Measurements from ENCODE around the gene NTN4. TPM values are rescaled to one million over a fixed set of nuclear protein-coding genes. Genes with fewer than 3 reads are reported as not detected.
"Not testable (repeated sequence)": the region's sequence is repeated elsewhere in the genome, so short reads cannot be mapped to it uniquely, and the experiment has no call there.

Gene NTN4
- polyA plus RNA-seq, 12 donors, result 20.4 to 55.4 (median 50.0) TPM; not detected in 1

DNA sequence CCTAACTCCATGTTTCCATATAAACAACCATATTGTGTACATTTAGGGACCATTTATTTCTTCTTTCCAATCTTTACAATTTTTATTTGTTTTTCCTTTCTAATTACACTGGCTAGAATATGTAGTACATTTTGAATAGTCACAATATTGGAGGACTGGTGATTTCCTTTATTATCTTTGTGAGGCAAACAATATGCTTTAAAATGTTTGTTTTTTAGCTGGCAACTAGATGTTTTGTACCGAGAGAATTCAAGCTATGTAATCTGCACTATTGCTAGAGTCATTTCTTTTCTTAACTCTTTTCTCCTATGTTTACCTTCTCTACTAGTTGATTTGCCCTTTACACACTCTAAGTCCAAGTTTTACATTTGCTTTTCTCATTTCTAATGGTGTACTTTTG is 13.3 kb upstream of the NTN4 start:
- DNase-seq, result no peak

DNA sequence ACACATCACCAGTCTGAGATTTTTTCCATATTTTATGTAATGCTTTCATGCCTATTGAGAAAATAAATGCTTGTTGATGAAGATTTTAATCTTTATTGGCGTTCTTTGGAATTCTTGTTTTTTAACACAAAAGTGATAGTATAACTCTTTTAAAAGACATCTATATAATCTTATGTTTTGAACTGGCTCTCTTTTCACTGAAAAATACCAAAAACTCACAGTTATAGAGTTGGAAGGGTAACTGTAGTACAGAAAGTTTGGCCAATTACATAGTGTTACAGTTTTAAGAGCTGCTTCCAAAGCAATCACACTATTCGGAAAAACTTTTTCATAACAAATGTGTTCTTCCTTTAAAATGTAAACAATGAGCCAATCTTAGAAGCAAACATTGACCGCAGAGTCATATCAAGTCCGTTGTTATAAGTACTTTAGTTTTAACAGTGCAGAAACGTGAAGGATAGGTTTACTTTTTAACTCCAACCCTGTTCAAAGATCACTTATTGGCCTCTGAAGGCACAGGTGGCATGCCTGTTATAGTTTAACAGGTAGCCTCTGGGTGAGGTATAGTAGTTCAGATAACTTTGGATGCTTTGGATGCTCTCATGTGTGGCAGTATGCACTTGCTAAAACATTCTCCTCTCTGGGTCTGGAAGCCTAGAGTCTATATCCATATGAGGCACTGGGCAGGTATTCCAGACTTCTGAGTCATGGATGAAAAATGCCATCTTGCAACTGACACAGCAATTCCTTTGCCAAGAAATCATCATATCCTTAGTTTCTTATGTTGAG is 12.1 kb upstream of the NTN4 start:
- no peak for DNase-seq

DNA sequence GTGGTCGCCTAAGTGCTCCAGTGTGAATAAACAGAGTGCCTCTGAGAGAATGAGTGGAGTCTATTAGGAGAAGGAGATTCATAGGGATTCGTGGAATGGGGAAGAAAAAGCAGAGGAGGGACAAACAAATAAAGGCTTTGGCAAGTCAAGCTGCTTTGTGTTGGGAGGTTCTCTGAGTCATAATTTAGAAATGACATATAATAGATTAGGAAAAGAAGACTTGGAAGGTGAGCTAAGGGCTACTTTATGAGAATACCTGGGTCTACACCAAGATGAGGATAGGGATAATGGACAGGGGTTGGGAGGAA is 6.4 kb upstream of the NTN4 start:
- no peak for DNase-seq

DNA sequence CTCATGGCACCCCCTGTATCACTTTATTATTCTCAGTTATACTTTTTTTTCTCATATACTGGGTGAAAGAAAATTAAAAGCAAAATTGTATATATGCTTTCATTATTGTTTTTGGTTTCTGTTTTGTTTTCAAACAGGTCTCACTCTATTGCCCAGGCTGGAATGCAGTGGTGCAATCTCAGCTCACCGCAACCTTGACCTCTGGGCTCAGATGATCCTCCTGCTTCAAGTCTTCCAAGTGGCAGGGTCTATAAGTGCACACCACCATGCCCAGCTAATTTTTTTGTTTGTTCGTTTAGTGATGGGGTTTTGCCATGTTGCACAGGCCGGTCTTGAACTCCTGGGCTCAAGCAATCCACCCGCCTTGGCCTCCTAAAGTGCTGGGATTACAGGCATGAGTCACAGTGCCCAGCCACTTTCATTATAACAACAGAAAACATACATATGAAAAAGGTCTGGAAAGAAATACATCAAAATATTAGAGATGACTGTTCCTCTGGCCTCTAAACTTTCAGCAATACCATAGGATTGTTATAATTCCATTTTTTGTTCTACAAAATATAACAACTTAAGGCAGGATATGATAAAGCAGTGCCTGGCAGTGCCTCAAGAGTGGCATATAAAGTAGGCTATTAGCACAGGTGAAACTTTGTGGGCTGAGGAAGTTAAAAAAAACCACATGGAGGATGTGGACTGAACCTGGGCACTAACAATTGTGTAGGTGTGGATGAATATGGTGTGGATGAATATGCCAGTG is 5.8 kb upstream of the NTN4 start:
- no peak for DNase-seq

DNA sequence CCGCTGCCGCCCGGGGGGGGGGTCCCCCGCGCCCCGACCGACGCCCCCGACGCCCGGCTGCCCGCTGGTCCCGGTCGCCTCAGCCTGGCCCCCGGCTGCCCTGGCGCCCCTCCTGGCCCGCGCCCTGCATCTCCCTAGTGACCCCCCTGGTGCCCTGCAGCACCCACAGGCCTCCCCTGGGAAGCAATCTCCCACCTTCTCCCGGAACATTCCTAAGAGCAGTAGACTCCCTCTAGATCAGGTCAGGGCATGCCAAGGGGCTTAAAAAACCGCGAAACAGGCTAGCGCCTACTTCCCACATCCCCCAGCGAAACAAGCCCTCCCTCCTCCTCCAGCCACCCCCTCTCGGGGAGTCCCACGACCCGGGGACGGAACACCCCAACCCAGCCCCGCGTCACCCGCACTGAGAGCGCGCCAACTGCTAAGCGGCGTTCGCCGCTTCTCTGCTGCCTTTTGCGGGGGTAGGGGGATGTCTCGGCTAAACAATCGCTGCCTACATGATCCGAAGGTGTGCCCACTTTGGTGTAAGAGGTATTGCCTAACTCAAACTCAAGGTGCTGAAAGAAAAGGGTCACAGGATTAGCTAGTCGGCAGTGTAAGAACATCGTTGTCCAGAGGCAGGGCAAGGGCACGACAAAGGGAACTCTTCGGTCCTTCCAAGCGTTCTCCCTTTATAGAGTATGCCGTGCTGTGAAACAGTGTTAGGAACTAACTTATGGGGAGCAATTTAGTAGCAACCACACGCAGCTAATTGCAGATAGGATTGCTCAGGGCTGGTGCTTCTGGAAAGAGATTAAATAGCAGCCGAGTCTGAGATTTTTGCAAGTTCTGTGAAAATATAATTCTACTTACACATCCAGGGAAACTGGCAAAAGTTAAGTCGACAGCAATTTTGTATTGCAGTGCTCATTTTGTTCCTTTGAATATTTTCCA is 619 bp upstream of the NTN4 start:
- DNase-seq, result peak; percentile 29

DNA sequence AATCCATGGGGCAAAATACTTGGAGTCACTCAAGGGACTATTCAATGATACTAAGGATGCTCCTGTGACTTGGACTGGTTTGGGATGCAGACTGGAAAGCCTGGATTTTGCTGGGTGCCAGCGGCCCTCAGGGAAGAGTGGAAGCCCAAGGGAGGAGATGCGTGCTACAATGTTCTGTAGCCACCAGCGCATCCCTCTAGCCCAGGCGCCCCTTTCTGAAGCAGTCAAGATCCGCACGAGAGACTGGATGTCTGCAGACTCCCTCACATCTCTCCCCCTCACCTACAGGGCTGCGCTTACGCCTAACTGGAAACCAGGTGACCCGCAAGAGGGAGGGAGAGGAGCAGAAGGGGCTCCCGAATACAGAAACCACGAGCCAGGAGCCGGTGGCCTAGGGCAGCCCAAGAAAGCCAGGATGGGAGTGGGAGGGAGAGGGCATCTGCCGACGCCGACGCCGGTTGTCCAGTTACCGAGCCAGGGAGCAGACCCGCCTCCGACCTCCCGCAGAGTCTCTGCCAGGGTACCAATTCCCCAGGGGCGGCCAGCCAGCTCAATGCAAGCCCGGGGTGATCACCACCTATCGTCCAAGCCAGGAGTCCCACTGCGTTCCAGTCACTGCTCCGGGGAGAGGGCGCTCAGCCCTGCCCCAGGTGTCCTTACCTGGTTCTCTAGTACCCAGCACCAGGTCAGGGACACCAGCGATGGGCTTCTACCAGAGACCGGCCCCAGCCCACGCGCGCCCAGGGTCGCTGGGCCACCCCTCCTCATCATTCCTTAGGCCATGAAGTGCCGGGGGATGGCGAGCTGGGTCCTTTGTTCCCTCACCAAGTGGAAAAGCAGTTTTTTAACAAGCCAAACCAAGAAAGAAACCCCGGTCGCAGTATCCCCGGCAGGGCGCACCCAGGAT is 1.2 kb downstream of the NTN4 start:
- no peak for DNase-seq

DNA sequence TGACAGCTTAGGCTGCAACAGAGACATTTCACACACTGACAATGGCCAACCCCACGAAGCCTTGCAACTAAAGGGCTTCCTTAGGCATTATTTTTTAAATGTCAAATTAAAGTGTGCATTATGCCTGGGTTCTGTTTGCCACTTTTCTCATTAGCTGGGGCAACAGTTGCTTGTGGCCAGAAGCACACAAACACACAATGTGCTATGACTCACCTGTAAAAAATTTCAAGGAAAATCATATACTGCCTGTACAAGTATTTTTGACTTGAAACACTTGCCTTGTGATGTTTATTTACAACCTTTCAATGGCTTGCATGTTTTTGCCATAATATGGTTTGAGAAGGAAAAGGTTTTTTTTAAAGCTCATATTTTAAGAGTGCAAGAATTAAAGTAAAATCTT is 1.9 kb downstream of the NTN4 start:
- DNase-seq, result no peak

DNA sequence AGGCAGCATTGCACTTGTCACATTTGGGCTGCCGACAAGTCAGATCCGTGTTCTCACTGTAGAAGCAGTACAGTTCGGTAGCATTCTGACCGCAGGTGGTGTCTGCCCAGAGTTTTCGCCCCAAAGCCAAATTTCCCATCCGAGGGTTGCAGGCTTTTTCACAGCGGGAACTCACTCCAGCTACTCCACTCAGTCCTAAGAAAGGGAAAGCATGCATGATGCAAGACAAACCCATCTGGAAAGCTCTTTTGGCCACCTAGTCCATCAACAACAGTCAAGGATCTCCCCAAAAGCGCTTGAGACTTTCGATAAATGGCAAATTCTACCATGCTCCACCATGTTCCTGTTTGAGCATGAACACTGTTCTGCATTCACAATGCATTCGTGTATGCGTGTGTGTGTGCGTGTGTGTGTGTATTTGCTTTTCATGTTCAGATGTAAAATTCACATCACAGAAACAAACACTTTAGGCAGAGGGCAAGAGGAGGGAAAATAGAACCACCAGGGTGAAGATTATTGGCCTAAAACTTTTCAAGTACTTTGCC is 3.2 kb downstream of the NTN4 start:
- DNase-seq, result no peak

DNA sequence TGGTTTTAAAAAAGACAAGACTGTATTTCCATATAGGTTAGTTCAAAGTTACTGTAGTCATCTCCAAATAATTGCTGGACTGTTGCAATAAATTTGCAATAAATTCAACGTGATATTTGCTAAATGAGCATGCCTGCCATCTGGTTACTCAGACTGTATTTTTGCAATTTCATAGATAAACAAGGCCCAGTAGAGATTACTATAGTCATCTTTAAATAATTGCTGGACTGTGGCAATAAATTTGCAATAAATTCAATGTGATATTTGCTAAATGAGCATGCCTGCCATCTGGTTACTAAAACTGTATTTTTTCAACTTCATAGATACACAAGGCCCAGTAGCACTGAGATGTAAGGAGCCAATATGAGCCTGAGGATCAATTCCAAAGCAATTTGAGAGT is 5.6 kb downstream of the NTN4 start:
- no peak for DNase-seq

DNA sequence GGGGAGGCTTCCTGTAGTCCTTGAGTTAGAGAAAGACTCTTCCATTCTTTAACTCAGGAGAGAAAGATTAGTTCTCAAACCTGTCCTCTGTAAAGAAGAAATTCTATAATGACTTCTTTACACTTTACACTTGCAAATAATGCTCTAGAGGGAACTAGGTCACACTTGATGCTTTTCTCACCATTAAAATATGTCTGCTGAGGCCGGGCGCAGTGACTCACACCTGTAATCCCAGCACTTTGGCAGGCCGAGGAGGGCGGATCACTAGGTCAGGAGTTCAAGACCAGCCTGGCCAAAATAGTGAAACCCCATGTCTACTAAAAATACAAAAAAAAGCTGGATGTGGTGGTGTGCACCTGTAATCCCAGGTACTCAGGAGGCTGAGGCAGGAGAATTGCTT is 6.3 kb downstream of the NTN4 start:
- DNase-seq, result no peak

DNA sequence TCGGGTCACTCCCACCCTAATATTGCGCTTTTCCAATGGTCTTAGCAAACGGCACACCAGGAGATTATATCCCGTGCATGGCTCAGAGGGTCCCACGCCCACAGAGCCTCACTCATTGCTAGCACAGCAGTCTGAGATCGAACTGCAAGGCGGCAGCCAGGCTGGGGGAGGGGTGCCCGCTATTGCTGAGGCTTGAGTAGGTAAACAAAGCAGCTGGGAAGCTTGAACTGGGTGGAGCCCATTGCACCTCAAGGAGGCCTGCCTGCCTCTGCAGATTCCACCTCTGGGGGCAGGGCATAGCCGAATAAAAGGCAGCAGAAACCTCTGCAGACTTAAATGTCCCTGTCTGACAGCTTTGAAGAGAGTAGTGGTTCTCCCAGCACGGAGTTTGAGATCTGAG is 15.1 kb downstream of the NTN4 start:
- not testable (repeated sequence) for DNase-seq

DNA sequence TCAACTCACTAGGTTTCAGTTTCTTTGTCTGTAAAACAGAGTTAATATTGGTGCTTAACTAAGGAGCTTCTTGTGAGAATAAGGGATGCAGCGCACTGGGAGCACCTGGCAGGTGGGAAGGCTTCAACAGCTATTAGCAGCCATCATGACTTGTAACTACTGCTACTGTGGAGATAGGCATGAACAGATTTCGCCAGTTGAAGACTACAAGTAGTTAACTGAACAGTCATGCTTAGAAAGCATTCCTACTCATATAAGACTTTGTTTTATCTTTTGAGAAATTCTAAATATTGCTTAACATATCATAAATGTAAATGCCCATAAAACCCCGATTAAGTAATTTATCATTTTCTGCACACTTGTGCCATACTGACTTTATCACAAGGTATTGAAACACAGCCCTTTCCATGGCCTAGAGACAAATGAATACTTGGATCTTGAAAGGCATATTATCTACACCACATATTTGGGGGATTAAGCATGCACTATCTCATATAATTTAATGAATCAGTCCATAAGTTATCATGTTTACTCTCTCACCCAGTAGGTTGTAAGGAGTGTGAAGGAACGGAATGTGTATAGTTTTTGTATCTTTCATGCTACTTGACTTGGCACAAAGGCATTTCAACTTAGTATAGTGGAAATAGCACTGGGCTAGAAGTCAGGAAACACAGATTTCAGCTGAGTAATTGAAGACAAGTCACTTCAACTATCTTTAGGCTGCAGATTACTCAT is 16.1 kb downstream of the NTN4 start:
- no peak for DNase-seq

DNA sequence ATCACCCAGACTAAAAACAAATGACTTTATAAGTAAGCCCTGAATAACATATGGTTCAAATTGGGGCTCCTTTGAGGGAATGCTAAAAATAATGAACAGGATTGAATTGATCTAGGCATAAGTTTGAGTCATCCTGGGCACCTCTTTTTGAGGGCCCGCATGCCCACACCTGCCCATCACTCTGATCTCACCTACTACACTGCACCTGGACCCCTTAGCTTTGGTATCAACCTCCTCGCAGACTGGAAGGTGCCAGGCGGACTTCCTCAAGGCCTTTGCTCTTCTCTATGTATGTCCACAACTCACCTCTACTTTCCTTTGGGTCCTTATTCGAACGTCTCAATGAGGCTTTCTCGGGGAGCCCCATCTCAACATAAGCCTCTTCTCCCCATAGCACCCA is 17.2 kb downstream of the NTN4 start:
- no peak for DNase-seq

DNA sequence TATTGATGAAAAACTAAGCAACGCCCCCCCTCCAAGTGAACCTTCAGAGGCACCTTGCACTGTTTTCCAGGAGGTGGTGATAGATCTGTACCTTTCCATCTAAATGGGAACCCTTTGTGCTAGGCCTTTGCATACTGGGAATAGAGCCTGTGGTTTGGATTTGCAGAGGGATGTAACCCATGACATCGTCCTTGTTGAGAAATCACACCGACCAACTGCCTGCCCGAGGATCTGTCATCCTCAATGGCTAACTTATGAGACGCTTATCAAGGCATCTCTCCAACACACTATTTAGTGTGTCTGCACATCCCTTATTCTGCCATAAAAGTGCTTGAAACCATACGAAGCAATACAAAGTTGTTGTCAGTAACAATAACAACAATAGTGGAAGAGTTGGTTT is 22.9 kb downstream of the NTN4 start:
- DNase-seq, result no peak

DNA sequence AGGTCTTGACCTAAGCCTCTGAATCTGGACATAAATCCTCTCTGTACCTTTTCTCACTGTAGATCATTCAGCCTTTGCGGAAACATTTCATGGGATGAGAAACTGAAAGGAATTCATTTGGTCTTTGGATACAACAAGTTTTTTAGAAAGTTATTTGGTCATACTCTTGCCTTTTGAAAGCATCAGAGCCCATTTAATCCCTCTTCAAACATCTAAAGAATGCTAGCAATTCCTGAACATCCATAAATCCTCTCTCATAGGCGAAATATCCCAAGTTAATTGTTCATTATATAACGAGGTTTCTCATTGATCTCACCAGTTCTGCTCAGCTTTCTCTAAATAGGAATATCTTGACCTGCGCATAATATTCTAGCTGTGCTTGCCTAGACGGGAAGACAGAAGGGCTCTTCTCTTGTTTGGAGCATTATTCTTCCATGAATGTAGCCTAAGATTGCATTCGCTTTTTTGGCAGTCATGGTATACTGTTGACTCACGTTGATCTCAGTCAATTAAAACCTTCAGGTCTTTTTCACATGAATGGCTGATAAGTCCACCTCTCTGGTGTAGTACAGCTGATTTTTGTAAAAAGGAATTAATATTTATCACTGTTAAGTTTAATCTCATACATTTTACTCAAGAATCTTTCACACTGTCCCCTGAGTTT is 24.1 kb downstream of the NTN4 start:
- no peak for DNase-seq

DNA sequence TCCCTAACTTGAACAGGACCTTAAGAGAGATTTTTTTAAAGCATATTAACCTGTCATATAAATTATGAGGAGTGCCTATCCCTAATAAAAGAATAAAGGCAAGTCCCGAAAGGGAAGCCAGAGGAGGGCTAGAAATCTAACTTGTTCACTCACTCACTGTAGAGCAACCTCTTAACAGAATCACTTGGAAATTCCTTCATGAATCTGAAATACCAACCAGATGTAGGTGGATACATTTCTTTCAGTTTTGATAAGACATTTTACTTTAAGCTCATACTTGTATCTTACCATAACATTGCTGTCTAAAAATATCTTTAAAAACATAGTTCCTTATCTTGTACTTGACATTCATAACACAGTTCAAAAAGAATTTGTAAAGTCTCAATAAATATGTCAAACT is 25.7 kb downstream of the NTN4 start:
- DNase-seq, result no peak

DNA sequence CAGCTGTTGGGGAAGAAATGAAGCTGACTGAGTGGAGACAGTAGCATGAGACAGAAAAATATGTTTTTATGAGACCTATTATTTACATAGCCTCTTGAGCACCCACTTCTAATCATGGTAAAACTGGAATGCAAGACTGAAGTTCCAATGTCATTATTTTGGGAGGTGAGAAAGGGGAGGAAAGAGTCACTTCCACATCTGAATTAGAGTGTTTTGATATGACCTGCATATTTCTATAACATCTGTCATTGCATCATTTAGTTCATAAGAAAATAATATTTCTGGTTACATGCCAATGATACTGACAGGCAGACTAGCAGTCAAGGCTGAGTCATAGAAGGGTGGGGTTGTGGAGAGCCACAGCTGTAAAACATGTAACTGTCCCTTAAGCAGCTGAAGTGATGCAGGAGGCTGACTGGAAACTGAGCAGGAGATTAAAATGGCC is 26.7 kb downstream of the NTN4 start:
- DNase-seq, result peak; percentile 40

DNA sequence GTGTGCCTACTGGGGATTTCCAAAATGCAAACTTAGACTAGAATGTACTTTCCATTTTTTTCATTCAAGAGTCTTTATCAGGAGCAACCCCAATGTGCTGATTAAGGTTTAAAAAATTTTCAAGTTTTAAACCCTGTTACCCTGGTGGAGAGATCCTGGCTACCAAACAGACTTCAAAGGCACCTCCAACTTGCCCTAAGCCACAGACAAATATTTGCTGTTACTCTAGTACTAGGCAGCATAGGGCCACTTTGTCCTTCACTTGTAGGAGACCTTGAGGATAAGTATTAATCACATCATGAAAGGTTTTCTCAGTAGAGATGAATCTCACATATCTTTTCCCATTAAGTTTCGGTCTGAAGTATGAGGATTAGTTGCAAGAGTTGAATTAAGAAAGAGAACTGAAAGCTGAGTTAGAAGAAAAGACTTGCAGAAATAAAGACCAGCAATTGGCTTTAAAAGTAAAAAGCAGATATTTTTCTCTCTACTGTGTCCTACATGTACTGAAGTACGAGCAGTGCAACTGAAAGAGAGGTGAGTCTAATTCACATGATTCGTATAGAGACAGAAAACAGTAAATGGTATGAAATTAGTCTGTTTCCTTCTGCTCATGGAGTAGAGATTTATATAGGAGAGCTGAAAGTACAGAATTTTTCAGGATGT is 28.3 kb downstream of the NTN4 start:
- no peak for DNase-seq

DNA sequence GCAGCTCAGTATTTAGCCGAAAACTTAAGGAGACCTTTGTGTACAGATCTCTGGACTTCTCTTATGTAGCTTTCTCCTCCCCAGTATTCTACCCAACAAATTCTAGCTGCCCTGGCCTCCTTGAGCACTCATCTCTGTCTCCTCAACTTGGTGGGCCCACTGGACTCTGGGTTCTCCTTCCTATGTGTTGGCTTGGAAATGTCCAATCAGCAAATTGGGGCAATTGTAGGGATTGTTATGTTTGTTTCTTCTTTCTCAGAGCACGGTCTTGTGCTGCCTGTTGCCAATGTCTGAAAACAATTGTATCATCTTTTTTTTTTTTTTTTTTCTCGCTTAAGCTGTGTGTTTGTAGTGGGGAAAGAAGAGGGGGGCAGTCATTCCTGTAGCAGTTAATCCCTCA is 30.2 kb downstream of the NTN4 start:
- no peak for DNase-seq

Measured in muscle of arm (tissue), 12 donors.